ENCODE measurements around the gene DCLRE1B. TPM values are rescaled to one million over a fixed set of nuclear protein-coding genes. Genes with fewer than 3 reads are reported as not detected.

The DCLRE1B gene
- total and polyA plus RNA-seq, 9 of the 15 experiments (the other 6 are each of a cell fraction or from before 2014, with no cell fraction given), result 10.6 to 28.8 (median 17.2) TPM

DNA sequence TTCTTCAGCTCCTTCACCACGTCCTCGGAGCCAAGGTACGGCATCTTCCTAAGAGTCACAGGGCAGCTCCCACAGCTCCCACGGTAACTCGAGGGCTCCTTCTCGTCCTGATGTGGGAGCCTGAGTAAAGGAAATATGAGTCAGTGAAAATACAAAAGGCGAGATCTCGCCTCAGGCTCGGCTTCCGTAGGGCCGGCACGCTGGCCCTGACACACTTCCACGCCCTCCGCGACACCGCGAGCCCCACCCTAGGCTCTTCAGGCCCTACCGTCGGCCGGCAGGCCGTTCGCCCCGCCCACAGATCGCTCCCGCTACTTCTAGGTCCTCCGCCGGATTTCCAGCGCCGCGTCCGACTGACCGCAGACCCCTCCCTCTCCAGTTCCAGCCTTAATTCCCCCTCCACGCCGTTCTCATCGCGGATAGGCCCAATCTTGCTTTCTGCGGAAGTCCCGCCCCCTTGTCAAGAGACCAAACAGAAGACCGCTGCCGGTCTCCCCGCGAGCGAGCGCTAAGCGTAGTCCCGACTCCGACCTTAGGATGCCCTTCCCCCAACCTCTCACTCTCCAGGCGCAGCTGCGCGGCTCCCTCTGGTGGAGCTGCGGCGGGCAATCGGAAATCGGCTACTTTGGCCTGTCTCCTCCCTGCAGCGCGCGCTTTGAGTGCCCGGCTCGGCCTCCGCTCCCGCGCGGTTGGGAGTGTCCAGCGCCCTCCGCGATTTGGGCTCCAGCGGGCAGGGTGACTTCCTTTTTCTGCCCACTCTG lies at the start of gene DCLRE1B, which contains the start of gene AP4B1 (continued):
- no peak for TF ChIP-seq ZNF780A (CRISPR knock-in tag; IDR thresholded peaks at IDR 0.05)
- no peak for TF ChIP-seq ZNF133 (CRISPR knock-in tag; IDR thresholded peaks at IDR 0.05)
- TF ChIP-seq GATAD2B (IDR thresholded peaks at IDR 0.05; ENCODE audit: borderline replicate concordance), result peak; percentile 73
- peak; percentile 88 for TF ChIP-seq SOX6 (IDR thresholded peaks at IDR 0.05)
- TF ChIP-seq, protein P1, sequence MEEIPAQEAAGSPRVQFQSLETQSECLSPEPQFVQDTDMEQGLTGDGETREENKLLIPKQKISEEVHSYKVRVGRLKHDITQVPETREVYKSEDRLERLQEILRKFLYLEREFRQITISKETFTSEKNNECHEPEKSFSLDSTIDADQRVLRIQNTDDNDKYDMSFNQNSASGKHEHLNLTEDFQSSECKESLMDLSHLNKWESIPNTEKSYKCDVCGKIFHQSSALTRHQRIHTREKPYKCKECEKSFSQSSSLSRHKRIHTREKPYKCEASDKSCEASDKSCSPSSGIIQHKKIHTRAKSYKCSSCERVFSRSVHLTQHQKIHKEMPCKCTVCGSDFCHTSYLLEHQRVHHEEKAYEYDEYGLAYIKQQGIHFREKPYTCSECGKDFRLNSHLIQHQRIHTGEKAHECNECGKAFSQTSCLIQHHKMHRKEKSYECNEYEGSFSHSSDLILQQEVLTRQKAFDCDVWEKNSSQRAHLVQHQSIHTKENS (CRISPR knock-in tag; IDR thresholded peaks at IDR 0.05), result no peak
- TF ChIP-seq BRD4 (IDR thresholded peaks at IDR 0.05), result 0 out of 2 replicates have a peak, but pooled peaks have one; percentile 73
- peak in 1 of 2 experiments; percentile 57; a peak in 2 of 3 replicates for TF ChIP-seq CBX3 (IDR thresholded peaks at IDR 0.05; ENCODE audit: borderline replicate concordance in 1 of 2, low read length in 2 of 2)
- TF ChIP-seq, protein P2, sequence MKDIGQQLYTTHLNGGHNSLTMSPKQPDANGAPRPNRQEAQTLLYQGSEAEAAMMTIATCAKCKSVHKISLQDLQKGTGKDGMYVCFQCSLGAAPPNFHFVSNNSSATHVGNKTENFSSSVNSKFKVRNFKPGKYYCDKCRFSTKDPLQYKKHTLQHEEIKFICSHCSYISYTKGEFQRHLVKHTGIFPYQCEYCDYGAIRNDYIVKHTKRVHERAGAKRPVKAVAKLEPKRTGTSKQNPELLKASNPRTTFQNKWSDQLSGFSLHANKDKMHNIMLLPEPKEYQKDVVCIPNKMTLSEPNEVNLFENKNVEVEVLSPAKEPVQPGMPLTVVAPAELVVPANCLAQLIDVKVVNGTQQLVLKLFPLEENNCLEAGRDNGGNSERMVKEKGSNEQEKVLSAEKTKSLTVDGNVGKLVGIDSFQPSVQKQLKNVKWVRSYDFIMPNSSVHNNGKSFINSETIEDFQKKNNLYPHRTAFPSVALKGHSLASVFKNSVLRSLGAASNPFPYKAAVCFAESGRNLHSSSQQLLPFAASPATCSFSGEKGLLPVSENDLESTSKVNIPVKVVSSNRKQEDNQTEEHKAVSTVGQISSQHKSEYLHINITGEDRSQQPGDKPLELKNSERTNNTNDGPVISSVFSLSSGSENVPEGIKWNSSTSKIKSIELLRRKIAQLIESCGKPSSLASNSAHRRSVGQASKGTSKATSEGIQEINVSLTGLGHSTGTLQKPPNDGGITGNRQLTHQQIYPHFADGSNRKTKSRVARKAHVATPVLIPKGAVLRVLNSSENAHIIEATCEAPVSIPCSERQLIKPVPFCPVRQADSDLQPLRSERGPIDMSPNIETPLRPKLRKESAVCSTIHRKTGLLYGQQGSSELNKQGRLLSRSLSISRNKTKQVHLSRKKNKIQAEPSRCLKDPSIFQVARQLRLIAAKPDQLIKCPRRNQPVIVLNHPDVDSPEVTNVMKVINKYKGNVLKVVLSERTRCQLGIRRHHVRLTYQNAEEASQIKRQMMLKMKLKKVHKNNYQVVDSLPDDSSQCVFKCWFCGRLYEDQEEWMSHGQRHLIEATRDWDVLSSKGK (CRISPR knock-in tag; IDR thresholded peaks at IDR 0.05), result no peak
- TF ChIP-seq NUFIP1 (IDR thresholded peaks at IDR 0.05; ENCODE audit: partially characterized antibody), result peak; percentile 39
- TF ChIP-seq SP2 (IDR thresholded peaks at IDR 0.05; ENCODE audit: extremely low read depth, low read depth, low read length, poor library complexity, severe bottlenecking), result peak; percentile 56
- TF ChIP-seq ZNF57 (CRISPR knock-in tag; IDR thresholded peaks at IDR 0.05), result no peak
- peak; percentile 94 for TF ChIP-seq FIP1L1 (IDR thresholded peaks at IDR 0.05; ENCODE audit: low read depth, low read length, poor library complexity, severe bottlenecking)
- TF ChIP-seq ZNF324 (CRISPR knock-in tag; IDR thresholded peaks at IDR 0.05), result no peak
- TF ChIP-seq MTA3 (IDR thresholded peaks at IDR 0.05; ENCODE audit: borderline replicate concordance), result peak; percentile 93
- no peak for TF ChIP-seq COPS2 (conservative IDR thresholded peaks at IDR 0.05)
- TF ChIP-seq CBFA2T3 (IDR thresholded peaks at IDR 0.05), result peak; percentile 67
- TF ChIP-seq ELF1 (tag; IDR thresholded peaks at IDR 0.05), result peak; percentile 80
- TF ChIP-seq RFX1 (IDR thresholded peaks at IDR 0.05), result no peak
- TF ChIP-seq TRIM24 (IDR thresholded peaks at IDR 0.05), result peak; percentile 56 to 83; a peak in 3 of 4 replicates
- no peak; the same call in 1 of the 2 replicates for TF ChIP-seq NR2C1 (IDR thresholded peaks at IDR 0.05)
- TF ChIP-seq NR2C1 (tag; IDR thresholded peaks at IDR 0.05), result peak; percentile 49; the same call in 1 of the 2 replicates
- TF ChIP-seq CHD2 (IDR thresholded peaks at IDR 0.05; ENCODE audit: low read depth, low read length), result peak; percentile 90
- no peak for TF ChIP-seq MAFF (IDR thresholded peaks at IDR 0.05; ENCODE audit: low read length)
- no peak for TF ChIP-seq SNIP1 (IDR thresholded peaks at IDR 0.05; ENCODE audit: low read depth)
- peak; percentile 69 for TF ChIP-seq BCOR (IDR thresholded peaks at IDR 0.05)
- TF ChIP-seq ZNF232 (CRISPR knock-in tag; IDR thresholded peaks at IDR 0.05), result no peak; the same call in 1 of the 2 replicates
- 0 out of 2 replicates have a peak, but pooled peaks have one; percentile 23 for TF ChIP-seq ETV5 (CRISPR knock-in tag; IDR thresholded peaks at IDR 0.05; ENCODE audit: low read depth)

Data from K562 (cell line).